ENCODE data around the gene PTPRF.

The PTPRF gene

DNA sequence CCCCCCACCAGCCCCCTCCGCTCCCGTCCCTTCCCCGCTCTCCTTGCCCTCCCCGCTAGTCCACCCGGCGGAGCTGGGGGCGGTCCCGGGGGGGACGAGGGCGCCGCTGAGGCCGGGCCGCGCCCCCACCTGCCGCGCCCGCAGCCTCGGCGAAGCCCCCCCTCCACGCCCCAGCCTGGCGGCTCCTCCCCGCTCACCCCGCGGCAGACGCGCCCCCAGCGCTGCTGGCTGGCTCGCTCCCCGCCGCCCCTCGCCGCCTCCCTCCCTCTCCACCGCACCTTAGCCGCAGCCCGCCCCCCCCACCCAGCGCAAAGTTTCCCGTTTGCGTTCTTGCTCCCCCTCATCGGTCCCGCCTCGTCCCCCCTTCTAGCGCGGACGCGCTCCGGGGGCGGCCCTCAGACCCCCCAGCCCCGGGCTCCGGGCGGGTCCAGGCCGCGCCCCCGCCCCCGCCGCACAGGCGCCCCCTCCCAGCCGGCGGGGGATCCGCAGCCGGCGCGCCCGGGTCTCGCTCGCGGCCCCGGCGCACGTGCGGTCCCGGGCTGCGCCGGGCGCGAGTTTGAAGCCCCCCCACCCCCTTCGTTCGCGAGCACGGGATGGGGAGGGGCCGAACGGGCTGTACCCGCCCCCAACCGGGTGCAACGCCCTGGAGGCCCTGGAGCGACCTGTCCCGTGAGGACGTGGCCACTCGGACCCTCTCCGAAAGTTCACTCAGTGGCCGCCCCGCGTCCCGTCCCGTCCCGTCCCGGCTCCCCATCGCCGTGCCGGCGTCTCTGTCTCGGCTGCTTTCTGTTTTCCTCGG, 623 bp downstream of the PTPRF start:
- TF ChIP-seq ZBTB7A (IDR thresholded peaks at IDR 0.05; ENCODE audit: low read depth) (peak; percentile 70), EGR1 (IDR thresholded peaks at IDR 0.05) (no peak), RAD21 (IDR thresholded peaks at IDR 0.05; ENCODE audit: low read depth) (no peak), TAF1 (IDR thresholded peaks at IDR 0.05; ENCODE audit: low read depth) (peak; percentile 39; the same call in 1 of the 2 replicates), YY1 (IDR thresholded peaks at IDR 0.05; ENCODE audit: low read depth) (no peak), NFIC (IDR thresholded peaks at IDR 0.05) (no peak), EP300 (IDR thresholded peaks at IDR 0.05; ENCODE audit: borderline replicate concordance) (0 out of 2 replicates have a peak, but pooled peaks have one; percentile 17), CREB1 (IDR thresholded peaks at IDR 0.05; ENCODE audit: low read depth) (no peak), FOXM1 (IDR thresholded peaks at IDR 0.05; ENCODE audit: borderline replicate concordance, low read depth) (no peak), REST (IDR thresholded peaks at IDR 0.05; ENCODE audit: low read depth) (no peak), CEBPB (IDR thresholded peaks at IDR 0.05) (no peak), TCF12 (IDR thresholded peaks at IDR 0.05; ENCODE audit: low read depth) (0 out of 2 replicates have a peak, but pooled peaks have one; percentile 12), USF1 (IDR thresholded peaks at IDR 0.05) (0 out of 2 replicates have a peak, but pooled peaks have one; percentile 23), TEAD4 (IDR thresholded peaks at IDR 0.05) (no peak)
- TF ChIP-seq, protein P1, sequence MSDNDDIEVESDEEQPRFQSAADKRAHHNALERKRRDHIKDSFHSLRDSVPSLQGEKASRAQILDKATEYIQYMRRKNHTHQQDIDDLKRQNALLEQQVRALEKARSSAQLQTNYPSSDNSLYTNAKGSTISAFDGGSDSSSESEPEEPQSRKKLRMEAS (IDR thresholded peaks at IDR 0.05), result peak; percentile 62; the same call in 1 of the 2 replicates

GRCh38 chr1:43531906-43532584, 1.4 kb downstream of the PTPRF start:
- TF ChIP-seq REST (IDR thresholded peaks at IDR 0.05; ENCODE audit: low read depth) (no peak), ZBTB7A (IDR thresholded peaks at IDR 0.05; ENCODE audit: low read depth) (peak; percentile 61; the same call in 1 of the 2 replicates), TEAD4 (IDR thresholded peaks at IDR 0.05) (peak; percentile 78)

DNA sequence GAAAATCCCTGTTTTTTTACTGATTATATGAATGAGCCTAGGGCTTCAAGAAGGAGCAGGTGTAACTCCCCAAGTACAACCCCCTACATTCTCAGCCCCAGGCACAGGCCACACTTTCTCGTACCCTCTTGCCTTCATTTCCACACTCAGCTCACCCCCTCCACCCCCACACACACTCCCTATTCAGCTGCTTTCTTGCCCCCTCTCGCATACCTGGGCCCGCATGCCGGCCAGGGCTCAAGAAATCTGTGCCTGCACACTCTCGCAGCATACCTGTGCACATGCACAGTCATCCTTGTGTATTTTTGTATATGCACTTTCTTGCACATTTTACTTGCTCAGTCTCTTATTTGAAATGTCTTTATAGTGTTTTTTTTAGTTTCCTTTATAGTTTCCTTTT, 2.0 kb downstream of the PTPRF start:
- TF ChIP-seq EGR1 (IDR thresholded peaks at IDR 0.05), result no peak
- TF ChIP-seq USF1 (IDR thresholded peaks at IDR 0.05), result no peak
- TF ChIP-seq REST (IDR thresholded peaks at IDR 0.05; ENCODE audit: low read depth), result no peak
- TF ChIP-seq TEAD4 (IDR thresholded peaks at IDR 0.05), result no peak
- no peak for TF ChIP-seq YY1 (IDR thresholded peaks at IDR 0.05; ENCODE audit: low read depth)
- TF ChIP-seq, protein P1 (IDR thresholded peaks at IDR 0.05), result no peak

- no peak for TF ChIP-seq NFIC (IDR thresholded peaks at IDR 0.05)
- TF ChIP-seq TAF1 (IDR thresholded peaks at IDR 0.05; ENCODE audit: low read depth), result no peak
- TF ChIP-seq EGR1 (IDR thresholded peaks at IDR 0.05), result no peak
- TF ChIP-seq CEBPB (IDR thresholded peaks at IDR 0.05), result no peak
- TF ChIP-seq TCF12 (IDR thresholded peaks at IDR 0.05; ENCODE audit: low read depth), result no peak
- TF ChIP-seq, protein P1 (IDR thresholded peaks at IDR 0.05), result no peak
- TF ChIP-seq CREB1 (IDR thresholded peaks at IDR 0.05; ENCODE audit: low read depth), result no peak
- TF ChIP-seq RAD21 (IDR thresholded peaks at IDR 0.05; ENCODE audit: low read depth), result no peak
- no peak for TF ChIP-seq REST (IDR thresholded peaks at IDR 0.05; ENCODE audit: low read depth)
- TF ChIP-seq ZBTB7A (IDR thresholded peaks at IDR 0.05; ENCODE audit: low read depth), result no peak
Measured at GRCh38 chr1:43533584-43533983, 2.9 kb downstream of the PTPRF start.
